Psoas muscle (tissue), 8 donors: ENCODE data around the gene PTAFR. TPM values are rescaled to one million over a fixed set of nuclear protein-coding genes. Genes with fewer than 3 reads are reported as not detected.
A peak's percentile ranks its signal among the peaks of the same experiment; 100 is the strongest.

Experiments
- ATAC-seq, 4 donors: fragments of 200-7000 bp; cut with Tn5 transposase; one replicate each; pipeline ENCODE4 v1.9.1; 2020; ENCODE audit warnings: moderate library complexity in 3 of 4, mild to moderate bottlenecking in 2 of 4
- DNase-seq, 2 donors: peaks; one replicate each; pipeline ENCODE4 v3.0.0-alpha.2; 2020
- H3K27ac ChIP-seq: fragments of 200-600 bp; one replicate; pipeline ENCODE4 v1.8.0; 2022
- H3K27me3 ChIP-seq, 3 donors: fragments of 200-600 bp in 1 of 3; one replicate each; pipeline versions ENCODE4 v1.6.1 to v1.8.0; 2013 to 2022; ENCODE audit warnings: low read length in 2 of 3, mild to moderate bottlenecking in 2 of 3, moderate library complexity in 1 of 3; ENCODE audit not compliant: insufficient read depth in 3 of 3
- H3K36me3 ChIP-seq, 2 donors: fragments of 200-600 bp in 1 of 2; one replicate each; pipeline versions ENCODE4 v1.6.1 to v1.8.0; 2013 to 2022; ENCODE audit warnings: low read depth in 1 of 2, mild to moderate bottlenecking in 1 of 2, moderate library complexity in 1 of 2; ENCODE audit not compliant: insufficient read depth in 1 of 2
- H3K4me1 ChIP-seq: fragments of 200-600 bp; one replicate; pipeline ENCODE4 v1.8.0; 2022
- H3K4me3 ChIP-seq: fragments of 200-600 bp; one replicate; pipeline ENCODE4 v1.8.0; 2022; ENCODE audit warnings: mild to moderate bottlenecking
- H3K9me3 ChIP-seq: fragments of 200-600 bp; one replicate; pipeline ENCODE4 v1.8.0; 2022
- CTCF ChIP-seq: fragments of 200-600 bp; IDR thresholded peaks from one replicate; pipeline ENCODE4 v1.8.0; 2022; ENCODE audit warnings: antibody characterized with exemption
- WGBS, 3 donors: extraction: QIAGEN DNeasy Blood & Tissue Kit; methylation state at CpG; one replicate each; pipeline versions ENCODE4 v1.1.6 to v1.1.7; 2013; 5-methylcytosine and 5-hydroxymethylcytosine counted together
- intact Hi-C, 2 donors: fragments of 100-400 bp; cut with DNase I; formaldehyde crosslinking; loops; one replicate each; pipeline versions ENCODE4 v1.11.0 to v1.14.2; 2022
- polyA plus RNA-seq, 3 donors: library from polyadenylated mRNA; stranded (reverse); fragments of 200-250 nt; gene quantifications; one replicate each; pipeline ENCODE4 v1.2.3, GENCODE V29; 2013
- total RNA-seq, 4 donors: library from RNA; stranded (reverse); fragmentation: NEBNext Ultra II Directional in 2 of 4; extraction: Animal tissue kit (Norgen Biotek cat#: 25700) in 2 of 4; gene quantifications; one replicate each; pipeline versions ENCODE4 v1.2.1 to v1.2.4, GENCODE V29; 2021 to 2023
- donor health status: healthy with polysubstance abuse.
- donor health status: DM: no; HTN: no; CAD: no; lungs with moderate emphysema.
- donor health status: Bipolar disorder and iron deficiency.
- donor health status: healthy.
- donor health status: DM: yes; HTN: yes; CAD: no.
- donor health status: DM: no; HTN: no; CAD: no.
- donor health status: DM: no; HTN: no; CAD: no.
- donor health status: DM: yes; HTN: yes; CAD: no.

The PTAFR gene
- total and polyA plus RNA-seq, 7 donors, result 0.31 to 1.4 (median 0.92) TPM

GRCh38 chr1:28112388-28113241, 63.9 kb downstream of the PTAFR start:
- DNase-seq, result no peak
- peak in 1 of 4 donors; percentile 33 for ATAC-seq
- intact Hi-C loops, result no loop called here

GRCh38 chr1:28111157-28111556, 65.3 kb downstream of the PTAFR start:
- 85 to 94% (median 89%) methylated on average over 2 of the region's 2 CpGs for WGBS, 3 donors
- ATAC-seq, result no peak
- no peaks in the 10 kb centered on the region for H3K4me1 ChIP-seq
- DNase-seq, result no peak
- no peaks in the 10 kb centered on the region for H3K36me3 ChIP-seq
- intact Hi-C loops, result no loop called here
- H3K27ac ChIP-seq, result no peak overlapping the region
- H3K9me3 ChIP-seq, result no peaks in the 10 kb centered on the region
- H3K27me3 ChIP-seq, result no peaks in the 10 kb centered on the region
- no peak for TF ChIP-seq CTCF
- no peak overlapping the region for H3K4me3 ChIP-seq

More at GRCh38 chr1:28112388-28113241, 63.9 kb downstream of the PTAFR start:
- no peaks in the 10 kb centered on the region for H3K27me3 ChIP-seq
- H3K36me3 ChIP-seq, result no peaks in the 10 kb centered on the region
- no peaks in the 10 kb centered on the region for H3K4me1 ChIP-seq
- H3K27ac ChIP-seq, result no peak overlapping the region
- H3K9me3 ChIP-seq, result no peaks in the 10 kb centered on the region
- 74 to 80% (median 75%) methylated on average over 5 of the region's 5 CpGs for WGBS, 3 donors
- TF ChIP-seq CTCF, result no peak
- H3K4me3 ChIP-seq, result no peak overlapping the region

GRCh38 chr1:28110555-28110954, 65.9 kb downstream of the PTAFR start:
- ATAC-seq (no peak), DNase-seq (no peak)
- no peak overlapping the region for H3K27ac ChIP-seq
- no peak overlapping the region for H3K4me3 ChIP-seq
- intact Hi-C loops, result no loop called here
- 65 to 77% (median 76%) methylated on average over 1 of the region's 1 CpG for WGBS, 3 donors
- H3K27me3 ChIP-seq, result no peaks in the 10 kb centered on the region
- no peaks in the 10 kb centered on the region for H3K9me3 ChIP-seq
- TF ChIP-seq CTCF, result no peak
- no peaks in the 10 kb centered on the region for H3K4me1 ChIP-seq
- H3K36me3 ChIP-seq, result no peaks in the 10 kb centered on the region

- 79 to 88% (median 85%) methylated on average over 3 of the region's 3 CpGs for WGBS, 3 donors
- DNase-seq, result no peak
- no peaks in the 10 kb centered on the region for H3K36me3 ChIP-seq
- intact Hi-C loops, result no loop called here
- no peaks in the 10 kb centered on the region for H3K4me1 ChIP-seq
- no peak overlapping the region for H3K27ac ChIP-seq
- no peak for ATAC-seq
- H3K27me3 ChIP-seq, result no peaks in the 10 kb centered on the region
- no peak for TF ChIP-seq CTCF
- no peak overlapping the region for H3K4me3 ChIP-seq
- H3K9me3 ChIP-seq, result no peaks in the 10 kb centered on the region
These were observed 66.9 kb downstream of the PTAFR start for GRCh38 chr1:28109639-28110038.

- H3K36me3 ChIP-seq, result no peaks in the 10 kb centered on the region
- no peaks in the 10 kb centered on the region for H3K9me3 ChIP-seq
- ATAC-seq, result no peak
- intact Hi-C loops, result no loop called here
- no peak overlapping the region for H3K27ac ChIP-seq
- no peak for DNase-seq
- WGBS, 3 donors, result 82 to 96% (median 85%) methylated on average over 2 of the region's 2 CpGs
- no peak overlapping the region for H3K4me3 ChIP-seq
- H3K4me1 ChIP-seq, result no peaks in the 10 kb centered on the region
- no peak for TF ChIP-seq CTCF
- no peaks in the 10 kb centered on the region for H3K27me3 ChIP-seq
These were observed 68.5 kb downstream of the PTAFR start for GRCh38 chr1:28108001-28108400.
